Caco-2 (cell line): Measurements from ENCODE around the gene SEZ6. TPM values are rescaled to one million over a fixed set of nuclear protein-coding genes. Genes with fewer than 3 reads are reported as not detected.

Experiments
- BruUV-seq: library from RNA; stranded (reverse); fragments of 400-500 nt; replicated peaks from 2 replicates; lab custom pipeline; 2021; lab: Mats Ljungman, UMichigan
- CTCF ChIA-PET: fragments of 300-600 bp; sonication (Branson Sonifier 250); formaldehyde crosslinking; loops from one replicate; lab custom pipeline; 2022; ENCODE audit warnings: antibody characterized with exemption; lab: Charles Lee
- POLR2A ChIA-PET: fragments of 300-600 bp; sonication (Branson Sonifier 250); formaldehyde crosslinking; loops from one replicate; lab custom pipeline; 2022; ENCODE audit warnings: antibody characterized with exemption; lab: Charles Lee
- DNase-seq, 2 experiments: peaks; one replicate each; pipeline versions ENCODE4 v3.0.0 to v3.0.0-alpha.2; 2020 to 2022
- H3K27me3 ChIP-seq: replicated peaks from 2 replicates; pipeline ENCODE4 v1.6.0; 2011; ENCODE audit warnings: low read length; ENCODE audit not compliant: control insufficient read depth, insufficient read depth
- H3K36me3 ChIP-seq: 2 replicates; pipeline ENCODE4 v1.5.1; 2011; ENCODE audit warnings: low read length; ENCODE audit not compliant: control insufficient read depth, insufficient read depth
- H3K4me1 ChIP-seq: fragments of 250-450 bp; sonication (Bioruptor Pico); 2 replicates; pipeline ENCODE4 v1.5.1; 2020; ENCODE audit warnings: mild to moderate bottlenecking
- H3K4me3 ChIP-seq: 2 replicates; pipeline ENCODE4 v1.5.1; 2011; ENCODE audit warnings: low read depth, mild to moderate bottlenecking, control low read depth, low read length
- H3K9me3 ChIP-seq: fragments of 250-450 bp; sonication (Bioruptor Pico); 2 replicates; pipeline ENCODE4 v1.5.1; 2020; ENCODE audit warnings: mild to moderate bottlenecking, moderate library complexity
- H3K27ac Mint-ChIP-seq: one replicate; pipeline ENCODE4 v1.8.0; 2022; ENCODE audit warnings: mixed read lengths; ENCODE audit not compliant: unreplicated experiment
- H3K27me3 Mint-ChIP-seq: one replicate; pipeline ENCODE4 v1.8.0; 2022; ENCODE audit warnings: mixed read lengths; ENCODE audit not compliant: insufficient read depth, unreplicated experiment
- H3K36me3 Mint-ChIP-seq: one replicate; pipeline ENCODE4 v1.8.0; 2022; ENCODE audit warnings: mild to moderate bottlenecking, mixed read lengths; ENCODE audit not compliant: insufficient read depth, unreplicated experiment
- H3K4me1 Mint-ChIP-seq: one replicate; pipeline ENCODE4 v1.8.0; 2022; ENCODE audit warnings: low read depth, mixed read lengths; ENCODE audit not compliant: unreplicated experiment
- H3K4me3 Mint-ChIP-seq: one replicate; pipeline ENCODE4 v1.8.0; 2022; ENCODE audit warnings: mild to moderate bottlenecking, moderate library complexity, mixed read lengths; ENCODE audit not compliant: unreplicated experiment
- H3K9me3 Mint-ChIP-seq: one replicate; pipeline ENCODE4 v1.8.0; 2022; ENCODE audit warnings: mixed read lengths; ENCODE audit not compliant: unreplicated experiment
- CTCF ChIP-seq, 2 experiments: fragments of 200-600 bp in 1 of 2; IDR thresholded peaks; 1 replicate in 1 of 2; 2 replicates in 1 of 2; pipeline versions ENCODE4 v1.5.1 to v1.8.0; 2011 to 2022; ENCODE audit warnings: antibody characterized with exemption in 1 of 2, control low read depth in 1 of 2, inconsistent platforms in 1 of 2, low read depth in 1 of 2, low read length in 1 of 2, mild to moderate bottlenecking in 1 of 2, moderate library complexity in 1 of 2; ENCODE audit not compliant: insufficient read depth in 1 of 2, severe bottlenecking in 1 of 2, unreplicated experiment in 1 of 2
- intact Hi-C: fragments of 100-400 bp; cut with micrococcal nuclease; formaldehyde crosslinking; loops from one replicate; pipeline ENCODE4 v1.10.0; 2022; ENCODE audit not compliant: unreplicated experiment
- total RNA-seq: library from RNA; stranded (reverse); gene quantifications from 2 replicates; pipeline ENCODE4 v1.2.3, GENCODE V29; 2022

Gene SEZ6
- total RNA-seq, 1 experiment from 2014 or later: not detected

DNA sequence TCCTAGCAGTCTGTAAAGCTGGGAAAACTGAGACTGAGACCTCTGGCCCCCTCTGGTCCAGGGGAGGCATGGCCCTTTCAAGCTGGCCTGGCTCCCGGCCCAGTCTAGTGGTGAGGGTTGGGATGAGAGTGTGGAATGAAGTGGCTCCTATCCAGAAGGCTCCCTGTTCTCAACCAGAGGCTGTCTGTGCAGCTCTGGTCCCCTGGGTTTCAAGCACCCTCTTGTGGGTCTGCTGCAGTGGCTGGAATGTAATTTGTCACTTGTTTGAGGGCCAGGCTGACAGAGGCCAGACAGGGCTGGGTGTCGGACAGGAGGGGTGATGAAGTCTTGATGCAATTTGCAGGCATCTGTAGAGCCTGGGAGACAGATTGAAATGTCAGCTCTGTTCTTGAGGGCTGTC, 32.4 kb downstream of the SEZ6 start:
- H3K27me3 Mint-ChIP-seq: peaks cover 6% of the 10 kb centered on the region

GRCh38 chr17:28972437-28972836, 33.4 kb downstream of the SEZ6 start:
- POLR2A ChIA-PET: no interaction called here
- Mint-ChIP-seq H3K4me1 (peaks cover 5% of the 10 kb centered on the region), H3K4me3 (no peak overlapping the region)

More for the DNA sequence above, 32.4 kb downstream of the SEZ6 start:
- Mint-ChIP-seq H3K4me1 (peaks cover 5% of the 10 kb centered on the region), H3K36me3 (no peaks in the 10 kb centered on the region), H3K27ac (no peak overlapping the region), H3K4me3 (no peak overlapping the region), H3K9me3 (no peaks in the 10 kb centered on the region)
- DNase-seq: no peak
- no TSS peak for BruUV-seq
- Histone ChIP-seq H3K27me3 (no peaks in the 10 kb centered on the region; the same call in 1 of the 2 replicates), H3K9me3 (no peaks in the 10 kb centered on the region), H3K36me3 (no peaks in the 10 kb centered on the region), H3K4me1 (0 out of 2 replicates have a peak, but pooled peaks cover 1% of the 10 kb centered on the region), H3K4me3 (no peak overlapping the region)
- intact Hi-C loops: no loop called here
- no peak for TF ChIP-seq CTCF (IDR thresholded peaks at IDR 0.05; ENCODE audit: insufficient read depth in 1 of 2, low read depth in 1 of 2, low read length in 1 of 2, severe bottlenecking in 1 of 2, unreplicated experiment in 1 of 2)
- ChIA-PET CTCF (interaction anchor here (0.6 to 1.3 kb wide), 5 partner anchors 8 to 642 kb away, joined by 3 to 4 read pairs (median 3); no protein-coding TSS in a partner anchor), POLR2A (no interaction called here)

DNA sequence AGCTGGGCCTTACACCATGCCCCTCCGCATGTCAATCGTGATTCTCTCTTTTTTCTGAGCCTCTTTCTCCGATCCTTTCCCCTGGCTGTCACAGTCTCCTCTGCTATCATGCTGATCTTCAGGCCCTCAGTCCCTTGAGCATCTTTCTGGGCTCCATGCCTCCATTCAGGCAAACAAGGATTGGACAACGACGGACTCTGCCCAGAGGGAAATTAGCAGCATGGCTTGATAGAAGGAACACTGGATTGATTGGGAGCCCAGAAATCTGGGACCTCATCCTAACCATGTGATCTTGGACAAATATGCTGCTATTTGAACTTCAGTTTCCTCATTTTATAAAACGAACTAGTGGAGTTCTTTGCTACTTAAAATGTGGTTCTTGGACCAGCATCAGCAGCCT, 35.0 kb downstream of the SEZ6 start:
- intact Hi-C loops: no loop called here
- CTCF ChIA-PET: no interaction called here
- Mint-ChIP-seq H3K27ac (no peak overlapping the region), H3K4me1 (peaks cover 5% of the 10 kb centered on the region), H3K36me3 (no peaks in the 10 kb centered on the region), H3K9me3 (no peaks in the 10 kb centered on the region), H3K27me3 (no peaks in the 10 kb centered on the region), H3K4me3 (no peak overlapping the region)
- H3K36me3 ChIP-seq: no peaks in the 10 kb centered on the region
- TF ChIP-seq CTCF (IDR thresholded peaks at IDR 0.05; ENCODE audit: insufficient read depth in 1 of 2, low read depth in 1 of 2, low read length in 1 of 2, severe bottlenecking in 1 of 2, unreplicated experiment in 1 of 2): no peak
- 0 out of 2 replicates have a peak, but pooled peaks cover 3% of the 10 kb centered on the region for H3K4me1 ChIP-seq
- H3K4me3 ChIP-seq: no peak overlapping the region
- H3K9me3 ChIP-seq: no peaks in the 10 kb centered on the region
- POLR2A ChIA-PET: no interaction called here
- no peaks in the 10 kb centered on the region for H3K27me3 ChIP-seq
- no TSS peak for BruUV-seq
- no peak for DNase-seq

More at GRCh38 chr17:28972437-28972836, 33.4 kb downstream of the SEZ6 start:
- H3K27me3 Mint-ChIP-seq: no peaks in the 10 kb centered on the region
- CTCF ChIA-PET: interaction anchor here (0.6 kb wide), 1 partner anchor 139 kb away, joined by 3 read pairs; no protein-coding TSS in a partner anchor
- no TSS peak for BruUV-seq
- no peaks in the 10 kb centered on the region for H3K9me3 Mint-ChIP-seq
- Histone ChIP-seq H3K4me3 (no peak overlapping the region), H3K9me3 (no peaks in the 10 kb centered on the region), H3K36me3 (no peaks in the 10 kb centered on the region), H3K4me1 (0 out of 2 replicates have a peak, but pooled peaks cover 3% of the 10 kb centered on the region), H3K27me3 (no peaks in the 10 kb centered on the region; the same call in 1 of the 2 replicates)
- DNase-seq: peak in 1 of 2 experiments; percentile 31
- H3K36me3 Mint-ChIP-seq: no peaks in the 10 kb centered on the region
- TF ChIP-seq CTCF (IDR thresholded peaks at IDR 0.05; ENCODE audit: insufficient read depth in 1 of 2, low read depth in 1 of 2, low read length in 1 of 2, severe bottlenecking in 1 of 2, unreplicated experiment in 1 of 2): no peak
- no peak overlapping the region for H3K27ac Mint-ChIP-seq
- intact Hi-C loops: no loop called here
